Activated CD8-positive, alpha-beta memory T cell treated with anti-CD3 and anti-CD28 coated beads for 4 hours (primary cell): ENCODE data around the gene TAOK1.

Source experiments
- DNase-seq, 2 donors: peaks; one replicate each; pipeline ENCODE4 v3.0.0-alpha.2; 2020; ENCODE audit warnings: low read depth in 2 of 2

TAOK1 gene

DNA sequence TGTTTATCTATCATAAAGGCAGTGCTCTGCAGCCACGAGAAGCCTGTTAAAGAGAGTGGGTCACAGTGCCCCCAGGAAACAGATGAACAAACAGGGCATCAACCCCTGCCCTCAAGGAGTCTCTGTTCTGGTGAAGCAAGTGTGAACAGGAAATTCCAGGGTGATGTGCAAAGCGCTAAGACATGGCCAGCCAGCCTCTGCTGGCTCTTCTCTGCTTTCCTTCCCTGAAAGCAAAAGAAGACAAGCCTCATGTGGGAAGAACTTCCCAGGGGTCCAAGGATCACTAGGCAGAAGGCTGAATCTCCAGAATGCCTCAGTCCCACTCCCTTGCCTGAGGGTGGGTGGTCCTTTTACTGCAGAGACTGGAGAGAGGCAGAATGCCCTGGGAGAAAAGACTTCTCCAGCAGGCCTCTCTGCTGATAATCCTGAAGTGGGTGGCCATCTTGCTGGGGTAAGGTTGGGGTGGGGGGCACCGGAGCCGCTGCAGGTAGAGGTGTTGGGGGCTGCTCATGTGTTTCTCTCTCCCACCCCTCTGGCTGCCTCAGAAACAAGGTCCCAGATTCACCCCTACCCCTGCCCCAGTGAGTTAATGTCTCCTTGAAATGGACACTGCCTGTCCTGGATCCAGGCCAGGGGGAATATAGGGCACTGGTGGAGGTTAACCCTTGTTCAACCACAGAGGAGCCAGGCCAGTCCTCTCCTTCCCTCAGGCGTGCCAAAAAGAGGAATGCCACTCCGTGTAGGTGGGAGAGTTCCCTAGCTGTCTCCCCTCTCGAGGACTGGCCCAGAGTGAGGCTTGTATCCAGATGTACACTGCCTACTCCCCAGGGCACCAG lies 205.2 kb downstream of the TAOK1 start:
- DNase-seq = no peak

DNA sequence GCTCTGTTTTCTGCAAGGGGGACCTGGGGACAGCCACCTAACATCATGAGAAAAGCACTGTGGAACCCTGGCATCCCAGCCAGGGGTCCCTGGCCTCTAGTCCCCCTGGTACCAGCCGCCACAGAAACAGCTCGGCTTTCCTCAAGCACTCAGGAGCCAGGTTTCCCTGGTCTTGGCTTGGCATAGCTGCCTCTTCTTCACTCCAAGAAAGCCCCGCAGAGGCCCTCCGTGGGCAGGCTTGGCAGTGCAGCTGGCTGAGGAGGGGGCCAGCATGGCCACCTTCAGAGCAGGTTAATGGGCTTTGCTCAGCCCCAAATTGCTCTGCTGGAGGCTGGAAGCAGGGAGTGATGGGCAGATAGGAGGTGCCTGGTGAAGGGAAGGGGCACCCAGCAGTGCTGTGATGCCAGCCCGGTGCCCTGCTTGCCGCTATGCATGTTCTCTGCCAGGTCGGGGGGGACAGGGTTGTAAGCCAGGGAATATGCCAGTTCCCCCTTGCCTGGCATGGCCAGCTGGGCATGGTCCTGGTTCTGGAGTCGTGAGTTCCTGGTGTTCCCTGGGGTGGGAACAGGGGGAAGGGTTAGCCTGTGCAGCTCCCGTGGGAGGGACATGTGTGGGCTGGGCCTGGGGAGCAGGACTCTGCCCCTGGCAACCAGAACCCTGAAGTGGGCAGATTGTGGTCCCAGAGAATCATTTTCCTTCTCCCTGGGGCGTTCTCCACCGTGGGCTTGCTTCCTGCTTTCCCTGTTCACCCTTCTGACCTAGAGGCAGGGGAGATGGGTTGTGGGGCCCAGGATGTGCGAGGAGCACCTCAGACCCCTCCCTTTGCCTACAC lies 206.0 kb downstream of the TAOK1 start:
- DNase-seq = no peak

DNA sequence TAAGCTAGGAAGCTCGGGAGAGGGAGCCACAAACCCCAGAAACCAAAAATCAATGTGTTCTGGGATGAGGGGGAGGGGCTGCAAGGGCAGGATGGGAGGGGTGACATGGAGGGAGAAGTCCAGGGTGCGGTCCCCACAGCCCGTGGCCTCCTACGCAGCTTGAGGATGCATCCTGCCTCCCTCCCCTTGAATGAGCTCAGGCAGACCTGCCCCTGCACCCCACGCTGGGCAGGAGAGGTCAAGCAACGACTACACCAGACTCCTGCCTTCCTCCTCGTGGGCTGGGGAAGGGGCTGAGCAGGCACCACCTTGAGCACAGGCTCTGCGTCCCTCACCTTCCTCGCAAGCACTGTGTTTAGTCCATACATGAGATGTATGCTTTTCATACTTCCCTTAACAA lies 206.6 kb downstream of the TAOK1 start:
- no peak for DNase-seq

DNA sequence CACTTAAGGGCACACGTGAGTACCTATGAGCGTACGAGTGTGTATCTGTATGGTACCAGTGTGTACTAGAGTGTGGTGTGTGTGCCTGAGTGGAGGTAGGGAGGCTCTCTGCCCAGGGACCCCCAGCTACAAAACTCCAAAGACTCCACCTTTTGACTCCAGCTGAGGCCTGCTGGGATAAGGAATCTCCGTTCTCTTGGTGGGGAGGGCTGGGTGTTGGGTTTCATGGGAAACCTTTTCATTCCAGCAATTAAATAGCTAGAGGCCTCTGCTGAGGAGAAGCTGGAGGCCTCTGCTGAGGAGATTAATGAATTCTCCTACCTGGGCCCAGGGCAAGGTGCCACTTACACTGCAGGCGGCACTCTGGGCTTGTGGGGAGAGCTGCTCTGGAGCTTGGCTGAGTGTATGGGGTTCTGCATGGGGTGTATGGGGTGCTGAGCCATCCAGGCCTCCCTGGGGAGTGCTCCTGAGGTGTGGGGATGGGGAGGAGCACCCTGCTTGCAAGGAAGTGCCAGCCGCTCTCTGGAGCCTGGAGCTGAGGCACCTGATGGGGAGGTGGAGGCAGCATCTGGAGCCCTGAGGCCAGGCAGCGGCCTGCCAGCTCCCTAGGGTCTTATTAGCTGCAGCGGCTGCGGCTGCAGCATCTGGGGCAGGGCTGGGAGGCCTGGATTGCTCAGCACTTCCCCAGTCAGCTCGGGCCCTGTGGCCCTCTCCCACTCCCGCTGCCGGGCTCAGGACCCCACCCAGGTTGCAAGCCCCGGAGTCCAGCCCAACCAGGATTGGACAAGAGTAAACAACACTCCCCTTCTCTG lies 207.4 kb downstream of the TAOK1 start:
- DNase-seq = no peak
